Measurements from ENCODE around the gene ANTXR1.

The ANTXR1 gene

GRCh38 chr2:69034845-69035244 lies 21.9 kb downstream of the ANTXR1 start:
- DNase-seq: no peak

GRCh38 chr2:69036926-69037325 lies 23.9 kb downstream of the ANTXR1 start:
- no peak for DNase-seq

- no peak for DNase-seq
Measured at GRCh38 chr2:69041214-69041613, 28.2 kb downstream of the ANTXR1 start.

- DNase-seq: no peak
Measured at GRCh38 chr2:69043736-69044400, 30.9 kb downstream of the ANTXR1 start.

- no peak for DNase-seq
Measured at GRCh38 chr2:69046221-69046662, 33.3 kb downstream of the ANTXR1 start.

- DNase-seq: no peak
Measured at GRCh38 chr2:69047625-69048145, 34.7 kb downstream of the ANTXR1 start.

- no peak for DNase-seq
Measured at GRCh38 chr2:69050802-69051201, 37.8 kb downstream of the ANTXR1 start.

- no peak for DNase-seq
Measured at GRCh38 chr2:69053416-69053965, 40.5 kb downstream of the ANTXR1 start.

GRCh38 chr2:69054431-69054830 lies 41.5 kb downstream of the ANTXR1 start:
- DNase-seq: no peak

- DNase-seq: no peak
Measured at GRCh38 chr2:69055688-69056470, 42.9 kb downstream of the ANTXR1 start.

- DNase-seq: no peak
Measured at GRCh38 chr2:69057660-69058059, 44.7 kb downstream of the ANTXR1 start.

GRCh38 chr2:69059731-69060290 lies 46.8 kb downstream of the ANTXR1 start:
- no peak for DNase-seq

- no peak for DNase-seq
Measured at GRCh38 chr2:69060938-69061501, 48.0 kb downstream of the ANTXR1 start.

GRCh38 chr2:69061525-69061924 lies 48.5 kb downstream of the ANTXR1 start:
- no peak for DNase-seq

- no peak for DNase-seq
Measured at GRCh38 chr2:69062307-69062962, 49.5 kb downstream of the ANTXR1 start.

GRCh38 chr2:69065735-69066336 lies 52.9 kb downstream of the ANTXR1 start:
- no peak for DNase-seq

- DNase-seq: no peak
Measured at GRCh38 chr2:69067026-69067630, 54.1 kb downstream of the ANTXR1 start.

GRCh38 chr2:69067866-69068265 lies 54.9 kb downstream of the ANTXR1 start:
- DNase-seq: no peak

GRCh38 chr2:69070969-69071368 lies 58.0 kb downstream of the ANTXR1 start:
- no peak for DNase-seq

GRCh38 chr2:69073928-69074570 lies 61.1 kb downstream of the ANTXR1 start:
- no peak for DNase-seq

GRCh38 chr2:69074918-69075317 lies 61.9 kb downstream of the ANTXR1 start:
- DNase-seq: no peak
